Measurements from ENCODE around the gene ACSS2.

The ACSS2 gene, protein sequence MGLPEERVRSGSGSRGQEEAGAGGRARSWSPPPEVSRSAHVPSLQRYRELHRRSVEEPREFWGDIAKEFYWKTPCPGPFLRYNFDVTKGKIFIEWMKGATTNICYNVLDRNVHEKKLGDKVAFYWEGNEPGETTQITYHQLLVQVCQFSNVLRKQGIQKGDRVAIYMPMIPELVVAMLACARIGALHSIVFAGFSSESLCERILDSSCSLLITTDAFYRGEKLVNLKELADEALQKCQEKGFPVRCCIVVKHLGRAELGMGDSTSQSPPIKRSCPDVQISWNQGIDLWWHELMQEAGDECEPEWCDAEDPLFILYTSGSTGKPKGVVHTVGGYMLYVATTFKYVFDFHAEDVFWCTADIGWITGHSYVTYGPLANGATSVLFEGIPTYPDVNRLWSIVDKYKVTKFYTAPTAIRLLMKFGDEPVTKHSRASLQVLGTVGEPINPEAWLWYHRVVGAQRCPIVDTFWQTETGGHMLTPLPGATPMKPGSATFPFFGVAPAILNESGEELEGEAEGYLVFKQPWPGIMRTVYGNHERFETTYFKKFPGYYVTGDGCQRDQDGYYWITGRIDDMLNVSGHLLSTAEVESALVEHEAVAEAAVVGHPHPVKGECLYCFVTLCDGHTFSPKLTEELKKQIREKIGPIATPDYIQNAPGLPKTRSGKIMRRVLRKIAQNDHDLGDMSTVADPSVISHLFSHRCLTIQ

DNA sequence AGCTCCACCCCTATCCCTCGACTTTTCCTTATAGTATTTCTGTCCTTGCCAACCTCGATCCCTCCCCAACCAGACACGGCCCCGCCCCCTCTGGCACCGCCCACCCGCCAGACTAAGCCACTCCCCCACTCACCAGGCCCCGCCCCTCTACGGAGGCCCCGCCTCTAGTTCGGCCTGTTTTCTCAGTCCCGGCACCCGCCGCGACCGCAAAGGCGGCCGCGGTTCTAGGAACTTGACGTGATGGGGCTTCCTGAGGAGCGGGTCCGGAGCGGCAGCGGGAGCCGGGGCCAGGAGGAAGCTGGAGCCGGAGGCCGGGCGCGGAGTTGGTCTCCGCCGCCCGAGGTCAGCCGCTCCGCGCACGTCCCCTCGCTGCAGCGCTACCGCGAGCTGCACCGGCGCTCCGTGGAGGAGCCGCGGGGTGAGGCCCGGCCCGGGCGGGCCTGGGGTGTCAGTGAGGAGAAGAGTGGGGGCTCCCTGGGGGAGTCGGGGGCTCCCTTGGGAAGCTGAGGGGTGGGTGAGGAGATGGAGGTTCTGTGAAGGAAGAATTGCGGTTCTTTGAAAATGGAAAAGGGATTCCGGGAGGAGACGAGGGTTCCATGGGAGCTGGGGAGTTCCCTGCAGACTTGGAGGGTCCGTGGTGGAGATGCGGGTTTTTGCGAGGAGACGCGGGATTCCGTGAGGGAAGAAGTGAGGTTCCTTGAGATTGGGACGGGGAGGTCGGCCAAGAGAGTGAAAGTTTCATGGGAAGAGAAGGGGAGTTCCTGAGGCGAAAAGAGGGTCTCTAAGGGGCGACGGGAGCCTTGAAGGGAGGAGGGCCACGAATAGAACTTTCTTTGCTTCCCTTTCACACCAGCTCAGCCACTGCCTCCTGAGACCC lies at the start of gene ACSS2:
TSS of gene ACSS2 (plus strand) at position 207 of the 877 bp plus-strand sequence. CDS start at position 241, 34 bp downstream.
- DNase-seq, result peak; percentile 85 to 86

DNA sequence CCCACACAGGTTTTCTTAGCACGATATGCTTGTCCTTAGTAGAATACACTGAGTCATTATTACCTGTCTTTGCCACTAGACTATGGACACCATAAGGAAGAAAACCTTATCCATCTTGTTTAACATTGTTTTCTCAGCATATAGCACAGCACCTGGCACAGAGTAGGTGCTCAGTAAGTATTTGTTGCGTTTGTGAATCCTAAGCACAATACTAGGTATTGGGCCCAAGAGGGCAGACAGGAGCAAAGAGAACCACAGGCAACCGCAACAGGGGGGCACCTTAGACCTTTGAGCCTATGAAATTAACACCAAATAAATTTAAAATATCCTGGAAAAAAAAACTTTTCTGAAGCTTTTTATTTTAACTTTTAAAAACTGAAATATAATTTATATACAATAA lies 47.2 kb upstream of the ACSS2 start:
- DNase-seq, result no peak

DNA sequence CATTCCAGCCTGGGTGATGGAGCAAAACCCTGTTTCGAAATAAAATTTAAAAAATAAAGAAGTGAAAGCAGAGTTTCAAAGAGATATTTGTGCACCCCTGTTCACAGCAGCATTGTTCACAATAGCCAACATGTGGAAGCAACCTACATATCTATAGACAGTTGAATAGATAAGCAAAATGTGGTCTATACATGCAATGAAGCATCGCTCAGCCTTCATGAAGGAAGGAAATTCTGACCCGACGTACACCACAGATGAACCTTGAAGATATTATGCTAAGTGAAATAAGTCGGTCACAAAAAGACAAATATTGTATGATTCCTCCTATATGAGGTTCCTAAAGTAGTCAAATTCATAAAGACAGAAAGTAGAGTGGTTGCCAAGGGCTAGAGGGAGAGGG lies 44.5 kb upstream of the ACSS2 start:
- no peak for DNase-seq

DNA sequence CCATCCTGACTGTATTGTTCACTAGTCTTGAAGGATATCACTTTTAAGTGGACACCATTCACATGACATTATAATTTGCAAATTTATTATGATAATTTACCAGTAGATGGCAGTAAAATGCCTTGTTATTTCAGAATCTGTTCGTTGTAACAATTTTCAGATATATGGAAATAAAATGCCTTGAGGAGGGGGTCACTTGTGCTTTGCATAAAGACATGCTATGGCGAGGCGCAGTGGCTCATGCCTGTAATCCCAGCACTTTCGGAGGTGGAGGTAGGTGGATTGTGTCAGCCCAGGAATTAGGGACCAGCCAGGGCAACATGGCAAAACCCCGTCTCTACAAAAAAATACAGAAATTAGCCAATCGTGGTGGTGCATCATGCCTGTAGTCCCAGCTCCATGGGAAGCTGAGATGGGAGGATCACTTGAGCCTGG lies 41.9 kb upstream of the ACSS2 start:
- peak in 1 of 2 experiments; percentile 5 for DNase-seq

DNA sequence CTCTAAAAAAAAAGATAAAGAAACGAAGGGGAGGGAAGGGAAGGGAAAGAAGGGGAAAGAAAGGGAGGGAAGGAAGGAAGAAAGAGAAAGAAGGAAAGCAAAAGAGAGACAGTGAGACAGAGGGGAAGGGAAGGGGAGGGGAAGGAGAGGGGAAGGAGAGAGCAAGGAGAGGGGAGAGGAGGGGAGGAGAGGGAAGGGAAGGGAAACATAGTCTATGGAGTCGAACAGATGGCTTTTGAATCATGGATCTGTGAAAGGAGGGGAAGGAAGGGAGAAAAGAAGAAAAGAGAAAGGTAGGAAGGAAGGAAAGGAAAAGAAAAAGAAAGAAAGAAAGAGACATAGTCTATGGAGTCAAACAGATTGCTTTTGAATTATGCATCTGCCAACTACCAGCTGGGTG lies 34.3 kb upstream of the ACSS2 start:
- DNase-seq, result no peak

DNA sequence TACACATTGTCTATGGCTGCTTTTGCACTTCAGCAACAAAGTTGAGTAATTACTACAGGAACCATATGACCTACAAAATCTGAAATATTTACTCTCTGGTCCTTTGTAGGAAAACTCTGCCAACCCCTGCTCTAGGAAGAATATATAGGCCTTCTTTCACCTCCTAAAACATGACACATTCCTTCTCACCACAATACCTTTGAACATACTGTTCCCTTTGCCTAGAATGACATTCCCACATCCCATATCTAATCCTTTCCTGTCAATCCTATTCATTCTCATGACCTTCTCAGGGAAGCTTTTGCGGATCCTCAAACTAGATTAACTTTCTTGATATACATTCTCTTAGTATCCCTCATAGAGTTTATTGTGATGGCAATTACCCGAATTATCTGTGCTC lies 33.0 kb upstream of the ACSS2 start:
- DNase-seq, result no peak

DNA sequence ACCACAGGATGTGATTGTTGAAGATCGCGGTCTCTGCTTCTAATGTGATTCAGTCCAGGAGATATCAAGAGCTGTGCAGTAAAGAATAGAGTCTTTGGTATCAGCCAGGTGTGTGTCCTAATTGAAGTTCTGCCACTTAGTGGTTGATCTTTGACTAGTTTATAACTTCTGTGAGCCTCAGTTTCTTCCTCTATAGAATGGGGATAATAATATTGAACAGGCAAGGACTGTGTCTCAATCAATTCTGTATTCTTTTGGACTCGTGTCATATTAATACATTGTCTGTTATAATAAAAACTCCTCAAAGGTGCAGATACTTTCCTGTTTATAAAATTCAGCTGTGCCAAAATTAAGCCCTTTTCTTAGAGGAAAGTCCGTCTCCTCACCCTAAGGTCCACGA lies 27.8 kb upstream of the ACSS2 start:
- no peak for DNase-seq

DNA sequence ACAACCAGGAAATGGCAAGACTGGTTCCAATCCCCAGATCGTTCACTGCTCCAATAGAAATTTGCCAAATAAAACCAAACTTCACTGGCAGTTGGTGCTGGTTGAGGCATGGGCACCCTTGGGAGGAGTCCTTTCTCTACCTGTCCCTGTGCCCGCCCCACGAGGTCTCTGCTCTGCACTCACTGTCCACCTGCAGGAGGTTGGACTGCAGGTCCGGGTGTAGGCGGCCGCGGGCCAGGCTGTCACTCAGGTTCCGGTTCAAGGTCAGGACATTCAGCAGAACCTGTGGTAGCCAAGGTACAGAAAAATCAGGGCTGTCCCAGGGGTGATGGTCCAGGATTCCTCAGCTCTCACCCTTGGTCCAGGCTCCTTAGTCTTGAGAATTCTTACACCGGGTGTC lies 26.6 kb upstream of the ACSS2 start:
- no peak for DNase-seq

DNA sequence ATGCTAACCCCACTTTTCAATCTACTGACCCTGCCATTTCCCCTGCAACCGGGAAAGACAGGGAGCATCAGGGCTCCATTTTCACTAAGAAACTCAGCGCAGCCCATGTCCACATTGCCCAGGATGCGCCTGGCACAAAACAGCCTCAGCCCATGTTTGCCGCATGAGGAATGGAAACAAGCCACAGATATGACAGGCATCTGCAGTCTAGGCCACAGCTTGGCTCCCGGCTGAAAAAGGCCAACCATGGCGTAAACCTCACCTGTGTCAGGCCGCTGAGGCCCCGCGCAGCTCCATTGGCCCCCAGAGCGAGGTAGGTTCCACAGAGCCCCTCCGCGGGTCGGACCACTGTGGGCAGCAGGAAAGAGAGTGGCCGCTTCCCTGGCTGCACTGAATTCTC lies 25.4 kb upstream of the ACSS2 start:
- no peak for DNase-seq

DNA sequence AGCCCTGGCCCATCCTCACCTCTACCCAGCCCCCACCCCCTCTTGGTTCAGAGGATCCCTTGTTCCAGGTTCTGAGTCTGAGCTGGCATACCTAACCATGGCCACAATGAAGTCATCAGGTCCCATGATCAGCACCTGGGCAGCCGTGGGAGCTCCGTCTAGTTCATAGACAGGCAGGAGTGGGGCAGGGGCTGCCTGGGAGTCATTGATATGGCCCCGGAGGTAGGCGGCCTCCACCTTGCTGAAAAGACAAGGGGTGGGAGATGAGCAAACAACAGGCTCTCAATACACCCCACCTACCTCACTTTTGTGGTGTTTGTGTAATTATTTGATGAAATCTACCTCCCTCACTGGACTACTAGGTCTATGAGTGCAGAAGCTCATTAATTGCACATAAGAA lies 24.1 kb upstream of the ACSS2 start:
- DNase-seq, result no peak

DNA sequence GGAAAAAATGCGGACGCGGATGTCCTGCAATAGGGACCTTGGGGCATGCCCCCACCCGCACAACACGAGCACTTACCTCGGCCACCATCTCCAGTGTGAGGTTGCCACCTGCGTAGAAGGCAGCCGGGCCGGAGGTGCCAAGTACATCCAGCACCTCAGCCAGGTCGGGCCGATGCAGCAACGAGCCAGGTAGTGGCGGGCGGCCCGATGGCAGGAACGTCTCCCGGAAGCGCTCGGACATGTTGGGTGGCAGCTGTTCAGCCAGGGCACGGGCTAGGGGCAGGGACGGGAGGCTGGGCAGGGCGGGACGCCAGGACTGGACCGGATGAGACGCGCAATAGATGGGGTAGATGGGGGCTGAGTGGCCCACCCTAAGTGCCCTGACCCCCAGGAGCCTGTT lies 17.0 kb upstream of the ACSS2 start:
- DNase-seq, result no peak

DNA sequence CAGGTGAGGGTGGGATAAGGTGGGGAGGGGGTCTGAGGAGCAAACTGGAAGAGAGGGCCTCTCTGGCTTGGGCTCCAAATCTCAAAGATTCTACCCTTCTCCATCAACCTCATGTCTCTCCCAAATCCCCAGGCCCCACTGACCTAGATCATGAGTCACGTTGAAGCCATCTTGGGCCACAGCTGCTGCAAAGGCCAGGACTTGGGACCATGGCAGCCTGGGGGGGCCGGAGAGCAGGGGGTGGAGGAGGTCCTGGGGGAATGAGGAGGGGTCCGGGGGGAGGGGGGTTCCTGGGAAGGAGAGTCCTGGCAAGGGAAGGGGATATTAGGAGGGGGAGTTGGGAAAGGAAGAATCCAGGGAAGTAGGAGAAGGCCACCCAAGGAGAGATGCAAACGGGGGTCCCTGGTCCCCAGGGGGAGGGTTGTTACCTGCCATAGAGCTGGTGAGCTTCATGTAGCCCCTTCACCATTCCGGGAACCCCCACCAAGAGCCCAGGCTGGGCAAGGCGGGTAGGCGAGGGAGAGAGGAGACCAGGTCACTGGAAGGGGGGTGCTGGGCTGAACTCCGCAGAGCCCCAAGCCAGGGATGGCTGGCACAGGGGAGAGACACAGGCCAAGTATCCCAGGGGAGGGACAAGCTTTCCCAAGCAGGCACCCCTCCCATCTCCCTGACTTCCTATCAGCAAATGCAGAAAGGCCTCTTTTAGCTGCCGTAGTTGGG lies 16.4 kb upstream of the ACSS2 start:
- no peak for DNase-seq

DNA sequence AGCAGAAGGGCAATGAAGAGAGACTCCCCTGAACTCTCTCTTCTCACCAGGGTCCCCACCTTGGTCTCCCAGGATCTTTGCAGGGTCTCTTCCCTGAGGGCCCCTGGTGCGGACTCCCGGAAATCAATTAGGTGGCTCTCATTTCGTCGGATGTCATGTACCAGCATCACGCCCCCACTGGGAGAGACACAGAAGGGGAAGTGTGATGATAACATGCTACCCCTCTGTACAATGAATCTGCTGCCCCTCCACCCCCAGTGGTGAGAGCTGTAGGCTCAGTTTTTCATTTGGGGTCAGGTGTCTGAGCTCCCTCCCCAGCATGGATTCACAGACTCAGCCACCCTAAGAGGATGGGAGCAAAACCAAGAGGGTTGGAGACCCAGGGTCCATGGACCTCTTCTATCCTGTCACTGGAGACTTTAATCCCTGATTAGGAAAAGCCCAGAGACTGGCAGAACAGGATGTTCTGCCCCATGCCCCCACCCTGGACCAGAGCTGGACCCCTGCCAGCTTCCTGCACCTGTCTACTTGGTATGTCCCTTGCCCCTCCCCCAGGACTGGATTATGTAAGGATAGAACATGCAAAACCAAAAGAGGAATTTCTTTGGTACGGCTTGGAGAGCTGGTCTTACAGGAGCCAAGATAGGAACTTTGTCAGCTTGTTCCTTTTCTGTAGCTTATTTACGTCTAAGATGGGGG lies 14.9 kb upstream of the ACSS2 start:
- peak in 1 of 2 experiments; percentile 33 for DNase-seq

DNA sequence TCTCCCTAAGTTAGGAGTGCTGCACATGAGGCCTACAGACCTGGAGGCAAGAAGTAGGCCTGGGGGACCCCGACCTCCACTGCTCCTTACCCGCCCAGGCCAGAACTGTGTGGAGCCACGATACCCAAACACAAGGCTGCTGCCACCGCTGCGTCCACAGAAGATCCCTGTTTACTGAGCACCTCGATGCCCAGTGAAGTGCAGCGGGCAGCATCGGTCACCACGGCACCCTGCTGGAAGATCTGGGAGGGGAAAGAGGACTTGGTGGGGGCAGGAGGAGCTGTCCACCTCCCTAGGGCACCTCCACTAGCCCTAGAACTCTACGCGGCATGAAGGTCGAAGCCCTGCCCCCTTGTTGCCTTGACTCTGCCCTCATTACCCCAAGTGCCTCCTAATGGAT lies 13.7 kb upstream of the ACSS2 start:
- no peak for DNase-seq

DNA sequence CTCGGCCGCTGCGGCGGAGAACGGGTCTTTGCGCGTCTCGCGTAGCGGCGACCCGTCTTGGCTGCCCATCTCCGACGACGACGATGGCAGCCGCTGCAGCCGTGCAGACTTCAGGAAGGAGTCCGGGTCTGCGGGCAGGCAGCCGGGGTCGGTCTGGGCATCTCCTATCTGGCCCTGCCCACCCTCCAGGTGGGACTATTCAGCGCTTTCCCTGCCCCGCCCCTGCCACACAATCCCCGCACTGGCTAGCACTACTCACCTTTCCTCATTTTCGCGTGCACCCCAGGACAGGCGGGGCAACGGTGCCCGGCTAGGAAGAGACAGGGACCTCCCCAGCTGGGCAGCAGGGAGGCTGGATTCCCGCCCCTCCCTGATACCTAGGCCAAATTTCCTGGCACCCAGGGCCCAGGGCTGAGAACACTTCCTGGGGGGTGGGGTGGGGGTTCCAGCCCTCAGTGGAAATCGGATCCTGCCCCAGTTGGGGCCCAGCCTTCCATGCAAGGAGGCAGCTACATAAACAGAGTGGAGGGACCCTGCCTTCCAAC lies 12.9 kb upstream of the ACSS2 start:
- no peak for DNase-seq

DNA sequence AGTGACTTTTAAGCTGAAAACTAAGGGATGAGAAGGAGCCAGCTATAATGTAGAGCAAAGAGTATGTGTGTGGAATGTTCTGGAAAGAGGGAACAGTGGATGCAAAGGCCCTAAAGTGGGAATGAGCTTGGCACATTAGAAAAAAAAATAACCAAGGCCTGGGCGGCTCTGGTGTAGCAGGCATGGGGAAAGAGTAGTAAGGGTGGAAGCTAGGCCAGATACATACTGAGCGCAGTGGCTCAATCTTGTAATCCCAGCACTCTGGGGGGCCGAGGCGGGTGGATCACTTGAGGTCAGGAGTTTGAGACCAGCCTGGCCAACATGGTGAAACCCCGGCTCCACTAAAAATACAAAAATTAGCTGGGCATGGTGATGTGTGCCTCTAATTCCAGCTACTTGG lies 12.2 kb upstream of the ACSS2 start:
- DNase-seq, result no peak

DNA sequence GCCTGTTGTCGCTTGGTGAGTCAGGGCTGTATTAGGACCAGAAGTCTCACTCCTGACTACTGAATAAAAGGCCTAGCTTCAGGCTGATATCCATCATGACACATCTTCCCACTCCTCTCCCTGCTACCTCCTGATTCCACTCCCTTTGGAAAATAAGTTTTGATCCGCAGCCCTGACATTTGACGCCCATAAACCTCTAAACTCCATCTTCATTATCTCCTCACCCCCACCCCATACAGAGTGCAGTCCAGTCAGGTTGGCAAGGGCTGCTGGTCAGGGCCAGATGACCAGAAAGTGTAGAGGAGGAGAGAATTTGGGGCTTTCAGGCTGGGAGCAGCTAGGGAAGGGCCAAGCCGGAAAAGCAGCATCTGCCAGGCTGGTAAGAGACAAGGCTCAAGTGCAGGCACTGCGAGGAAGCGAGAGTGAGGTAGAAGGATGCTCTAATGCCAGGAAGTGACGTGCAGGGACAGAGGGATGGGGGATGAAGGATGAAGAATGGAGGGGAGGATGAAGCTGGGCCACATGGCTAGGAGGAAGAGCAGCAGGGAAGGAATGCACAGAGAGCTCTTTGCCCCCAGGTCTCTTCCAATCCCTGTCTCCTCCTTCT lies 5.0 kb upstream of the ACSS2 start:
- DNase-seq, result peak in 1 of 2 experiments; percentile 33

DNA sequence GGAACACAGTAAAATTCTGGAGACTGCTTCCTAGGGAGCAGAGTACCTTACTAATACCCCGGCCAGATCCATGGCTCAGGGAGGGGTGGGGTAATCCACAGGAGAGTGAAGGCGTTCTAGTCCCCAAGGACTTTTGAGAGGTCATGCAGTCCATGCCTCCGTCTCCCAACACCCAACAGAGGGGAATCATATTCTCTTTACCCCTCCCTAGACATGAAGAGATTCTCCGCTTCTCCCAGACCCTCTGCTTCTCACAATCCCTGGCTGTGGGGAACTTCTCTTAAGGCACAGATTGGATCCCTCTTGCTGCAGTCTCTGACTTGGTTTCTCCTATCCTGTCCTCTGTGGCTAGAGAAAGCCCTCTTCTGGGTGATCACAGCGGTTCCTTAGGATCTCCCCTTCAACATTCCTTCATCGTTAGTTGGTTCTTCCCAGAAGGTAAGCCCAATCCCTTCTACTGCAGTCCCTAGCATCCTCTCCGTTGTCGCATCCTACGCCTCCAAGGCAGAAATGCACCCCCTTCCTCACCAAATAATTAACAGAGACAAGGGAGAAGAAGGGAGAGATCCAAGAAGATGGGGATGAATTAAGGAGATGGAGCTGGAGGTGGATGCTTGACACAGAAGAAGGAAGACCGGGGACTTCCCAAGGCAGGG lies 4.3 kb upstream of the ACSS2 start:
- no peak for DNase-seq

DNA sequence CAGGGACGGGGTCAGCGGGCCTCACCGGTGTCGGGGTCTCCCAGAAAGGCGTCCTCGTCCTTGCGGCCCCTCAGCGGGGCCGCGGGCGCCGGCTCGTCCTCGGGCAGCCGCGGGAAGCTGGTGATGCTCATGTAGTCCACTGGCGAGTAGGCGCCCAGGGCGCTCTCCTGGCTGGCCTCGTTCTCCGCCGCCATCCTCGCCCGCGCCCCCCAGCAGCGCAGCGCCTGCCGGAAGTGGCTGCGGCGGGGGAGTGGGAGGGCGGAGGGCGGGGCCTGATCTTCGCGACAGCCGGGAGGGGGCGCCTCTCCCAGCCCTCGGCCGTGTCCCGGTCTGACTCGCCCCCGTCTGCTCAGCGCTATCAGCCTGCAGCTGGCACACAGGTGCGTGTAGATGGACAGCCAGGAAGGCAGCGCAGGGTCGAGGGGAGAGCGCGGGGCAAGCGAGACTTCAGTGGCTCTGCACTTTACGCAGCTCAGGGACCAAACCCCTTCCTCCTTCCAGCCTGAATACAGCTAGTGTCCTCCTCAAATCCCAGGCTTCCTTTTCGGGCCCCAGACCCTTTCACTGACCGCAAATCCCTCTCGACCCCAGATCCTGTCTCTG lies 3.7 kb upstream of the ACSS2 start, which contains the start of gene GGT7:
TSS of gene GGT7 (minus strand) at position 235 of the 603 bp plus-strand sequence. CDS start at position 194, 41 bp downstream.
- peak in 1 of 2 experiments; percentile 45 for DNase-seq

DNA sequence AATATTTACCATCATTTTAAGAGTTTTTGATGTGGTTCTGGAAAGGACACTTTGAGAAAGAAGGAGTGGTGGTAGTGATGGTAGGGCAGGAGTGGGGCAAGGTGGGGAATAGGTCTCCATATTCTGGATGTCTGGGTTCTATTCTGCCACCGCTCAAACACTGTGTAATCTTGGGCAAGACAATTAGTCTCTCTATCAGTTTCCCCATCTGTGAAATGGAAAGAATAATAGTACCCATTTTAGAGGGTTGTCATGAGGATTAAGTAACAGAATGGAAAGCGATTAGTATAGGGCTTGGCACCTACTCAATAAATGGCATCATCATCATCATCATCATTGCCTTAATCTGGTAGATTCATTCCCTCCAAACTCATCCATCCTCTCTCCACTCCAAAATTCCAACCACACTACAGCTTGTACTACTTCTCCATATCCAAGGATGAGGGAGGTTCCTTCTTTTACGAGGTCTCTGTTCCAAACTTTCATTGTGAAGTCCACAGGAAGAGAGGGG lies 2.8 kb upstream of the ACSS2 start:
- no peak for DNase-seq
